Fibroblast of pulmonary artery (primary cell): Measurements from ENCODE around the gene C19orf38.

Experiments
- DNase-seq: peaks from one replicate; pipeline ENCODE4 v3.0.0-alpha.2; 2010; ENCODE audit warnings: low read depth
- H3K4me3 ChIP-seq: replicated peaks from 2 replicates; pipeline ENCODE4 v1.5.1; 2011; ENCODE audit warnings: low read depth, mild to moderate bottlenecking, control low read depth, low read length, moderate library complexity
- CTCF ChIP-seq: IDR thresholded peaks from 2 replicates; pipeline ENCODE4 v1.5.1; 2011; ENCODE audit warnings: mild to moderate bottlenecking, control low read depth, low read length, inconsistent platforms; ENCODE audit errors: missing control alignments

C19orf38 gene

GRCh38 chr19:10888421-10888866, 40.2 kb downstream of the C19orf38 start:
- no peak for TF ChIP-seq CTCF
- DNase-seq, result no peak
- H3K4me3 ChIP-seq, result no peak overlapping the region

- no peak overlapping the region for H3K4me3 ChIP-seq
- no peak for DNase-seq
- TF ChIP-seq CTCF, result no peak
Measured at GRCh38 chr19:10889880-10890279, 41.7 kb downstream of the C19orf38 start.

GRCh38 chr19:10891405-10892086, 43.3 kb downstream of the C19orf38 start:
- H3K4me3 ChIP-seq, result no peak overlapping the region
- no peak for DNase-seq
- TF ChIP-seq CTCF, result no peak

GRCh38 chr19:10892256-10892655, 44.0 kb downstream of the C19orf38 start:
- no peak overlapping the region for H3K4me3 ChIP-seq
- no peak for DNase-seq
- no peak for TF ChIP-seq CTCF

- TF ChIP-seq CTCF, result no peak
- no peak for DNase-seq
- no peak overlapping the region for H3K4me3 ChIP-seq
Measured at GRCh38 chr19:10894911-10895213, 46.6 kb downstream of the C19orf38 start.

GRCh38 chr19:10895363-10895762, 47.1 kb downstream of the C19orf38 start:
- DNase-seq, result no peak
- TF ChIP-seq CTCF, result no peak
- H3K4me3 ChIP-seq, result no peak overlapping the region

- TF ChIP-seq CTCF, result no peak
- no peak overlapping the region for H3K4me3 ChIP-seq
- DNase-seq, result no peak
Measured at GRCh38 chr19:10895920-10896319, 47.7 kb downstream of the C19orf38 start.
